KMS-11 (cell line): Measurements from ENCODE around the gene ALDH4A1.

Experiments used
- H2AFZ ChIP-seq: fragments of 200-600 bp; sonication (generic); 2 replicates; pipeline ENCODE4 v1.6.1; 2016; ENCODE audit warnings: antibody characterized with exemption, mixed run types, low read depth
- H3K27ac ChIP-seq: fragments of 200-600 bp; sonication (generic); 2 replicates; pipeline ENCODE4 v1.6.1; 2016; ENCODE audit warnings: mild to moderate bottlenecking, mixed run types
- H3K27me3 ChIP-seq: fragments of 200-600 bp; sonication (generic); 2 replicates; pipeline ENCODE4 v1.6.1; 2017; ENCODE audit warnings: mild to moderate bottlenecking, low read depth, mixed run types, moderate library complexity; ENCODE audit not compliant: insufficient read depth
- H3K36me3 ChIP-seq: fragments of 200-600 bp; sonication (generic); 2 replicates; pipeline ENCODE4 v1.6.1; 2017; ENCODE audit warnings: mild to moderate bottlenecking, mixed run types; ENCODE audit not compliant: insufficient read depth
- H3K4me1 ChIP-seq: fragments of 200-600 bp; sonication (generic); 2 replicates; pipeline ENCODE4 v1.6.1; 2016; ENCODE audit warnings: mild to moderate bottlenecking, low read depth, mixed run types; ENCODE audit not compliant: poor library complexity, severe bottlenecking
- H3K4me2 ChIP-seq: fragments of 200-600 bp; sonication (generic); 2 replicates; pipeline ENCODE4 v1.7.0; 2016; ENCODE audit warnings: mild to moderate bottlenecking, mixed run types
- H3K4me3 ChIP-seq: fragments of 200-600 bp; sonication (generic); IDR thresholded peaks from 2 replicates; pipeline ENCODE4 v1.6.1; 2017; ENCODE audit warnings: low read depth, low read length, mixed read lengths; ENCODE audit not compliant: insufficient read depth
- H3K79me2 ChIP-seq: fragments of 200-600 bp; sonication (generic); 2 replicates; pipeline ENCODE4 v1.6.1; 2016; ENCODE audit warnings: low read depth, mixed run types; ENCODE audit not compliant: insufficient read depth
- H3K9ac ChIP-seq: fragments of 200-600 bp; sonication (generic); 2 replicates; pipeline ENCODE4 v1.6.1; 2016; ENCODE audit warnings: mild to moderate bottlenecking, mixed run types
- H4K20me1 ChIP-seq: fragments of 200-600 bp; sonication (generic); 2 replicates; pipeline ENCODE4 v1.6.1; 2016; ENCODE audit warnings: mild to moderate bottlenecking, mixed run types; ENCODE audit not compliant: insufficient read depth
- CTCF ChIP-seq: fragments of 200-600 bp; sonication (generic); conservative IDR thresholded peaks from 2 replicates; pipeline ENCODE4 v1.6.1; 2017; ENCODE audit warnings: low read depth, mild to moderate bottlenecking, antibody characterized with exemption, low read length, moderate library complexity, mixed read lengths

Gene ALDH4A1

GRCh38 chr1:18927654-18928272 lies 25.4 kb upstream of the ALDH4A1 start:
- H3K4me3 ChIP-seq, result no peak overlapping the region
- no peak overlapping the region for H2AFZ ChIP-seq
- no peak overlapping the region for H3K4me2 ChIP-seq
- no peaks in the 10 kb centered on the region for H3K36me3 ChIP-seq
- no peaks in the 10 kb centered on the region for H3K79me2 ChIP-seq
- H3K9ac ChIP-seq, result no peak overlapping the region
- H3K27me3 ChIP-seq, result peaks cover 4% of the 10 kb centered on the region; the same call in 1 of the 2 replicates
- H3K27ac ChIP-seq, result no peak overlapping the region
- no peak for TF ChIP-seq CTCF
- no peaks in the 10 kb centered on the region for H3K4me1 ChIP-seq
- no peaks in the 10 kb centered on the region for H4K20me1 ChIP-seq

- H3K27ac ChIP-seq, result peak overlapping the region; percentile 24; the same call in 1 of the 2 replicates
- no peaks in the 10 kb centered on the region for H4K20me1 ChIP-seq
- no peak overlapping the region for H3K4me3 ChIP-seq
- H3K4me1 ChIP-seq, result no peaks in the 10 kb centered on the region
- no peaks in the 10 kb centered on the region for H3K79me2 ChIP-seq
- H3K27me3 ChIP-seq, result peaks cover 4% of the 10 kb centered on the region; the same call in 1 of the 2 replicates
- TF ChIP-seq CTCF, result no peak
- H3K36me3 ChIP-seq, result no peaks in the 10 kb centered on the region
- 0 out of 2 replicates have a peak overlapping the region, but pooled peaks have one; percentile 17 for H3K4me2 ChIP-seq
- no peak overlapping the region for H2AFZ ChIP-seq
- H3K9ac ChIP-seq, result peak overlapping the region; percentile 9; the same call in 1 of the 2 replicates
Measured at GRCh38 chr1:18927082-18927653, 24.8 kb upstream of the ALDH4A1 start.

- 0 out of 2 replicates have a peak overlapping the region, but pooled peaks have one; percentile 17 for H3K4me2 ChIP-seq
- no peaks in the 10 kb centered on the region for H4K20me1 ChIP-seq
- no peak for TF ChIP-seq CTCF
- no peak overlapping the region for H2AFZ ChIP-seq
- H3K27ac ChIP-seq, result peak overlapping the region; percentile 24; the same call in 1 of the 2 replicates
- H3K9ac ChIP-seq, result peak overlapping the region; percentile 9; the same call in 1 of the 2 replicates
- peaks cover 4% of the 10 kb centered on the region; the same call in 1 of the 2 replicates for H3K27me3 ChIP-seq
- H3K79me2 ChIP-seq, result no peaks in the 10 kb centered on the region
- no peaks in the 10 kb centered on the region for H3K4me1 ChIP-seq
- H3K4me3 ChIP-seq, result no peak overlapping the region
- H3K36me3 ChIP-seq, result no peaks in the 10 kb centered on the region
Measured at GRCh38 chr1:18926315-18927081, 24.1 kb upstream of the ALDH4A1 start.

- Histone ChIP-seq H3K27ac (no peak overlapping the region), H3K4me3 (no peak overlapping the region), H3K4me2 (no peak overlapping the region), H3K9ac (no peak overlapping the region), H3K4me1 (no peaks in the 10 kb centered on the region), H3K79me2 (no peaks in the 10 kb centered on the region), H2AFZ (no peak overlapping the region), H3K36me3 (no peaks in the 10 kb centered on the region), H4K20me1 (no peaks in the 10 kb centered on the region), H3K27me3 (no peaks in the 10 kb centered on the region; the same call in 1 of the 2 replicates)
- no peak for TF ChIP-seq CTCF
Measured at GRCh38 chr1:18925279-18925678, 22.9 kb upstream of the ALDH4A1 start.
